ENCODE results near the gene CYTL1. TPM values are rescaled to one million over a fixed set of nuclear protein-coding genes. Genes with fewer than 3 reads are reported as not detected.

CYTL1 gene
- total and polyA plus RNA-seq, 9 of the 15 experiments (the other 6 are each of a cell fraction or from before 2014, with no cell fraction given): not detected

- WGBS (ENCODE audit: insufficient coverage, low coverage, missing lambda C conversion rate): 2% methylated on average over 3 of the region's 3 CpGs
- Histone ChIP-seq H3K36me3 (ENCODE audit: control insufficient read depth, insufficient read depth, low read length) (no peaks in the 10 kb centered on the region), H3K4me2 (ENCODE audit: insufficient read depth, low read length) (no peak overlapping the region), H3K9me1 (ENCODE audit: control insufficient read depth, insufficient read depth, low read length) (no peaks in the 10 kb centered on the region), H3K27ac (ENCODE audit: extremely low read depth, low read depth, low read length) (no peak overlapping the region), H3K9ac (ENCODE audit: insufficient read depth in 1 of 2, low read depth in 2 of 2, low read length in 2 of 2) (no peak overlapping the region), H2AFZ (ENCODE audit: low read depth, low read length) (no peak overlapping the region), H4K20me1 (replicated peaks; ENCODE audit: control insufficient read depth, insufficient read depth, low read length) (no peaks in the 10 kb centered on the region), H3K4me1 (replicated peaks in 1 of 2; ENCODE audit: control insufficient read depth in 2 of 2, insufficient read depth in 2 of 2, low read length in 2 of 2) (no peaks in the 10 kb centered on the region), H3K27me3 (ENCODE audit: control insufficient read depth in 2 of 2, insufficient read depth in 2 of 2, low read length in 2 of 2) (peaks cover 0 to 5% of the 10 kb centered on the region in 2 experiments; a peak in 1 of 5 replicates), H3K4me3 (no peak overlapping the region), H3K79me2 (ENCODE audit: control insufficient read depth, insufficient read depth, low read length) (no peaks in the 10 kb centered on the region), H3K9me3 (replicated peaks; ENCODE audit: control insufficient read depth, insufficient read depth, low read depth, low read length) (no peaks in the 10 kb centered on the region; the same call in 1 of the 2 replicates)
- in situ Hi-C loops (cut with MboI): no loop called here
- no peak for ATAC-seq
- POLR2A ChIA-PET: no interaction called here
- BruUV-seq (replicated peaks): no TSS peak
- no peak for TF ChIP-seq CREB1 (IDR thresholded peaks at IDR 0.05)
- no peak for TF ChIP-seq CREB1 (CRISPR knock-in tag; IDR thresholded peaks at IDR 0.05)
- TF ChIP-seq SNRNP70 (optimal IDR thresholded peaks at IDR 0.05; ENCODE audit: low read depth, low read length): no peak
- no peak for TF ChIP-seq GABPA (tag; conservative IDR thresholded peaks at IDR 0.05; ENCODE audit: low read depth)
- TF ChIP-seq CBFA2T2 (conservative IDR thresholded peaks at IDR 0.05): no peak
- TF ChIP-seq MLLT1 (IDR thresholded peaks at IDR 0.05): no peak
- no peak for TF ChIP-seq ARID1B (IDR thresholded peaks at IDR 0.05)
- TF ChIP-seq SIRT6 (IDR thresholded peaks at IDR 0.05; ENCODE audit: low read depth, low read length): no peak
- TF ChIP-seq HMG20B (CRISPR knock-in tag; IDR thresholded peaks at IDR 0.05): no peak
- no peak for TF ChIP-seq SNAPC5 (CRISPR knock-in tag; IDR thresholded peaks at IDR 0.05)
- TF ChIP-seq MITF (IDR thresholded peaks at IDR 0.05): no peak
- TF ChIP-seq PHB (CRISPR knock-in tag; IDR thresholded peaks at IDR 0.05): no peak
- no peak for TF ChIP-seq THRB (CRISPR knock-in tag; conservative IDR thresholded peaks at IDR 0.05)
- no peak for TF ChIP-seq ZNF644 (tag; IDR thresholded peaks at IDR 0.05; ENCODE audit: low read depth)
- TF ChIP-seq ARID2 (IDR thresholded peaks at IDR 0.05): no peak
- no peak for TF ChIP-seq ZNF740 (CRISPR knock-in tag; IDR thresholded peaks at IDR 0.05)
- no peak for TF ChIP-seq ZNF740 (tag; IDR thresholded peaks at IDR 0.05)
- TF ChIP-seq ZNF717 (CRISPR knock-in tag; IDR thresholded peaks at IDR 0.05): no peak
- intact Hi-C loops (cut with micrococcal nuclease): no loop called here
- DNase-seq (ENCODE audit: extremely low read depth in 1 of 4, low spot score in 3 of 4): no peak
- CTCF ChIA-PET (ENCODE audit: low intra/inter-chr PET ratio): no interaction called here
- FAIRE-seq: no peak
Measured at GRCh38 chr4:5066101-5066500, 46.8 kb upstream of the CYTL1 start.
